K562 (cell line): Measurements from ENCODE around the gene PPP4R4. TPM values are rescaled to one million over a fixed set of nuclear protein-coding genes. Genes with fewer than 3 reads are reported as not detected.
A peak's percentile ranks its signal among the peaks of the same experiment; 100 is the strongest.

Experiments
- ASH1L ChIP-seq: fragments of 450-650 bp; IDR thresholded peaks from 2 replicates; pipeline ENCODE4 v1.6.1; 2018; ENCODE audit warnings: borderline replicate concordance, mild to moderate bottlenecking, low read depth; ENCODE audit not compliant: partially characterized antibody
- ATF2 ChIP-seq: sonication (generic); formaldehyde crosslinking; IDR thresholded peaks from 2 replicates; pipeline ENCODE4 v1.8.1; 2022; ENCODE audit warnings: missing genetic modification reagents
- CCAR2 ChIP-seq: fragments of 200-400 bp; formaldehyde crosslinking; IDR thresholded peaks from 2 replicates; pipeline ENCODE4 v1.6.1; 2017; ENCODE audit warnings: mild to moderate bottlenecking, low read depth, low read length
- CTCF ChIP-seq, 3 experiments: IDR thresholded peaks in 2 of 3; conservative IDR thresholded peaks in 1 of 3; 2 replicates each; pipeline ENCODE4 v1.5.1; 2011 to 2012; ENCODE audit warnings: low read length in 3 of 3, mild to moderate bottlenecking in 3 of 3, control low read depth in 2 of 3, improper control_type of control experiment in 1 of 3, inconsistent platforms in 1 of 3, low read depth in 1 of 3, mixed read lengths in 1 of 3, moderate library complexity in 1 of 3; ENCODE audit not compliant: insufficient read depth in 2 of 3
- ERF ChIP-seq: fragments of 450-650 bp; formaldehyde crosslinking; IDR thresholded peaks from 2 replicates; pipeline ENCODE4 v1.4.0; 2020; ENCODE audit warnings: mild to moderate bottlenecking, mixed read lengths
- PHF20 ChIP-seq: fragments of 450-650 bp; IDR thresholded peaks from 2 replicates; pipeline ENCODE4 v1.6.1; 2018; ENCODE audit not compliant: partially characterized antibody
- POLR2AphosphoS5 ChIP-seq: IDR thresholded peaks from 2 replicates; pipeline ENCODE4 v1.6.1; 2011; ENCODE audit warnings: mild to moderate bottlenecking, low read depth, low read length, moderate library complexity; ENCODE audit not compliant: control insufficient read depth, insufficient read depth
- POLR2B ChIP-seq: fragments of 450-650 bp; IDR thresholded peaks from 2 replicates; pipeline ENCODE4 v1.6.1; 2018; ENCODE audit warnings: low read depth; ENCODE audit not compliant: partially characterized antibody
- PRDM10 ChIP-seq: fragments of 450-650 bp; IDR thresholded peaks from 2 replicates; pipeline ENCODE4 v1.6.1; 2018; ENCODE audit not compliant: partially characterized antibody
- PREB ChIP-seq: sonication (generic); formaldehyde crosslinking; IDR thresholded peaks from 2 replicates; pipeline ENCODE4 v1.8.1; 2023; ENCODE audit warnings: mild to moderate bottlenecking, missing genetic modification reagents
- SREBF1 ChIP-seq: fragments of 150-350 bp; IDR thresholded peaks from 2 replicates; pipeline ENCODE4 v1.6.1; 2014; ENCODE audit warnings: antibody characterized with exemption, low read depth, low read length, borderline replicate concordance
- SRSF7 ChIP-seq: fragments of 200-400 bp; formaldehyde crosslinking; optimal IDR thresholded peaks from 2 replicates; pipeline ENCODE3; 2017; ENCODE audit warnings: mild to moderate bottlenecking, low read depth, low read length
- polyA plus RNA-seq, 8 experiments: library from polyadenylated mRNA; depleted of rRNA in 4 of 8; stranded (reverse) in 5 of 8; unstranded in 3 of 8; fragments of >200 nt; fragmentation: Nextera tagmentation in 2 of 8; fragmentation: Illumina TruSeq in 1 of 8; extraction: Ambion mirVana in 2 of 8; extraction: Trizol in 1 of 8; gene quantifications; 2 replicates each; pipeline versions ENCODE4 v1.2.1 to v1.2.3, GENCODE V29; 2011 to 2014; ENCODE audit warnings: inconsistent platforms in 1 of 8, missing spikeins in 1 of 8
- total RNA-seq, 7 experiments: library from RNA; depleted of rRNA in 6 of 7; stranded (reverse); fragments of >200 nt in 6 of 7; fragmentation: Illumina TruSeq in 2 of 7; extraction: Trizol in 2 of 7; gene quantifications; 2 replicates each; pipeline versions ENCODE4 v1.2.1 to v1.2.3, GENCODE V29; 2011 to 2021; ENCODE audit warnings: low replicate concordance in 1 of 7

Gene PPP4R4
- total and polyA plus RNA-seq, 9 of the 15 experiments (the other 6 are each of a cell fraction or from before 2014, with no cell fraction given), result 0.11 to 0.26 TPM; not detected in 7

- peak; percentile 29 to 61 (median 32); a peak in 3 of 6 replicates for TF ChIP-seq CTCF (IDR thresholded peaks at IDR 0.05 in 2 of 3, conservative IDR thresholded peaks at IDR 0.05 in 1 of 3; ENCODE audit: insufficient read depth in 2 of 3, low read depth in 1 of 3, low read length in 3 of 3)
- TF ChIP-seq ATF2 (CRISPR knock-in tag), result no peak
- no peak for TF ChIP-seq ASH1L
- no peak for TF ChIP-seq PHF20
- no peak for TF ChIP-seq SREBF1
- TF ChIP-seq PREB, result no peak
- no peak for TF ChIP-seq SRSF7
- TF ChIP-seq CCAR2, result no peak
- TF ChIP-seq POLR2B, result no peak
- no peak for TF ChIP-seq POLR2AphosphoS5
- no peak for TF ChIP-seq ERF (CRISPR knock-in tag)
- no peak for TF ChIP-seq PRDM10
These were observed 6.6 kb downstream of the PPP4R4 start (continued) for GRCh38 chr14:94180655-94181271.
